Prostate gland (tissue), 2 donors: ENCODE measurements around the gene AK4.
"Not testable (repeated sequence)": the region's sequence is repeated elsewhere in the genome, so short reads cannot be mapped to it uniquely, and the experiment has no call there.

Experiments used
- POLR2A ChIP-seq: fragments of 450-650 bp; IDR thresholded peaks from one replicate; pipeline ENCODE4 v1.6.1; 2016; ENCODE audit warnings: antibody characterized with exemption, mild to moderate bottlenecking
- POLR2AphosphoS5 ChIP-seq: sonication (generic); formaldehyde crosslinking; IDR thresholded peaks from one replicate; pipeline ENCODE4 v1.6.1; 2017; ENCODE audit warnings: antibody characterized with exemption
- TF ChIP-seq, protein P1 (sequence below), 4 experiments: fragments of 200-600 bp in 2 of 4; fragments of 450-650 bp in 2 of 4; sonication (generic) in 2 of 4; IDR thresholded peaks; 1 replicate in 3 of 4; 2 replicates in 1 of 4; pipeline ENCODE4 v1.5.1; 2016 to 2019; ENCODE audit warnings: antibody characterized with exemption in 4 of 4, mild to moderate bottlenecking in 2 of 4, moderate library complexity in 2 of 4

GRCh38 chr1:65148178-65148547 lies at the start of gene AK4:
- TF ChIP-seq, protein P1, sequence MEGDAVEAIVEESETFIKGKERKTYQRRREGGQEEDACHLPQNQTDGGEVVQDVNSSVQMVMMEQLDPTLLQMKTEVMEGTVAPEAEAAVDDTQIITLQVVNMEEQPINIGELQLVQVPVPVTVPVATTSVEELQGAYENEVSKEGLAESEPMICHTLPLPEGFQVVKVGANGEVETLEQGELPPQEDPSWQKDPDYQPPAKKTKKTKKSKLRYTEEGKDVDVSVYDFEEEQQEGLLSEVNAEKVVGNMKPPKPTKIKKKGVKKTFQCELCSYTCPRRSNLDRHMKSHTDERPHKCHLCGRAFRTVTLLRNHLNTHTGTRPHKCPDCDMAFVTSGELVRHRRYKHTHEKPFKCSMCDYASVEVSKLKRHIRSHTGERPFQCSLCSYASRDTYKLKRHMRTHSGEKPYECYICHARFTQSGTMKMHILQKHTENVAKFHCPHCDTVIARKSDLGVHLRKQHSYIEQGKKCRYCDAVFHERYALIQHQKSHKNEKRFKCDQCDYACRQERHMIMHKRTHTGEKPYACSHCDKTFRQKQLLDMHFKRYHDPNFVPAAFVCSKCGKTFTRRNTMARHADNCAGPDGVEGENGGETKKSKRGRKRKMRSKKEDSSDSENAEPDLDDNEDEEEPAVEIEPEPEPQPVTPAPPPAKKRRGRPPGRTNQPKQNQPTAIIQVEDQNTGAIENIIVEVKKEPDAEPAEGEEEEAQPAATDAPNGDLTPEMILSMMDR (IDR thresholded peaks at IDR 0.05): not testable (repeated sequence)
- not testable (repeated sequence) for TF ChIP-seq POLR2A, POLR2AphosphoS5
